IPS DF 4.7 (cell line): ENCODE data around the gene GLYR1.
"Not testable (repeated sequence)": the region's sequence is repeated elsewhere in the genome, so short reads cannot be mapped to it uniquely, and the experiment has no call there.

ENCODE experiments used
- DNase-seq: peaks from one replicate; pipeline ENCODE4 v3.0.0-alpha.2; 2013; ENCODE audit warnings: low spot score; ENCODE audit errors: extremely low read depth

The GLYR1 gene

GRCh38 chr16:4846901-4847773 is at the start of gene GLYR1, which contains the start of gene UBN1:
Gene GLYR1 (minus strand): TSS chr16:4847288. CDS start chr16:4847265, 23 bp downstream.
Gene UBN1 (plus strand): TSS chr16:4847481. CDS start chr16:4852918, 5,437 bp downstream.
- peak; percentile 71 for DNase-seq

GRCh38 chr16:4896761-4897160 is 49.7 kb upstream of the GLYR1 start:
- not testable (repeated sequence) for DNase-seq

GRCh38 chr16:4895366-4895765 is 48.3 kb upstream of the GLYR1 start:
- no peak for DNase-seq

- no peak for DNase-seq
These were observed 47.4 kb upstream of the GLYR1 start for GRCh38 chr16:4894276-4895150.

- no peak for DNase-seq
These were observed 46.2 kb upstream of the GLYR1 start for GRCh38 chr16:4893103-4893862.

- no peak for DNase-seq
These were observed 45.4 kb upstream of the GLYR1 start for GRCh38 chr16:4892361-4893102.

GRCh38 chr16:4891886-4892216 is 44.8 kb upstream of the GLYR1 start:
- no peak for DNase-seq

- no peak for DNase-seq
These were observed 44.2 kb upstream of the GLYR1 start for GRCh38 chr16:4891097-4891885.

- DNase-seq = no peak
These were observed 43.6 kb upstream of the GLYR1 start for GRCh38 chr16:4890686-4891085.

- DNase-seq = no peak
These were observed 42.9 kb upstream of the GLYR1 start for GRCh38 chr16:4890026-4890425.

- no peak for DNase-seq
These were observed 41.5 kb upstream of the GLYR1 start for GRCh38 chr16:4888428-4889135.

- DNase-seq = no peak
These were observed 39.1 kb upstream of the GLYR1 start for GRCh38 chr16:4886151-4886550.

GRCh38 chr16:4884972-4885874 is 38.1 kb upstream of the GLYR1 start:
- no peak for DNase-seq

- DNase-seq = no peak
These were observed 37.1 kb upstream of the GLYR1 start for GRCh38 chr16:4884209-4884608.

- DNase-seq = no peak
These were observed 36.4 kb upstream of the GLYR1 start for GRCh38 chr16:4883501-4883900.

GRCh38 chr16:4882633-4883285 is 35.7 kb upstream of the GLYR1 start:
- DNase-seq = no peak

GRCh38 chr16:4882000-4882632 is 35.0 kb upstream of the GLYR1 start:
- no peak for DNase-seq
